ENCODE data around the gene INSM2. TPM values are rescaled to one million over a fixed set of nuclear protein-coding genes. Genes with fewer than 3 reads are reported as not detected.

The INSM2 gene
- total and polyA plus RNA-seq, 10 of the 15 experiments (the other 5 are each of a cell fraction or from before 2014, with no cell fraction given): 0.06 TPM; not detected in 9

DNA sequence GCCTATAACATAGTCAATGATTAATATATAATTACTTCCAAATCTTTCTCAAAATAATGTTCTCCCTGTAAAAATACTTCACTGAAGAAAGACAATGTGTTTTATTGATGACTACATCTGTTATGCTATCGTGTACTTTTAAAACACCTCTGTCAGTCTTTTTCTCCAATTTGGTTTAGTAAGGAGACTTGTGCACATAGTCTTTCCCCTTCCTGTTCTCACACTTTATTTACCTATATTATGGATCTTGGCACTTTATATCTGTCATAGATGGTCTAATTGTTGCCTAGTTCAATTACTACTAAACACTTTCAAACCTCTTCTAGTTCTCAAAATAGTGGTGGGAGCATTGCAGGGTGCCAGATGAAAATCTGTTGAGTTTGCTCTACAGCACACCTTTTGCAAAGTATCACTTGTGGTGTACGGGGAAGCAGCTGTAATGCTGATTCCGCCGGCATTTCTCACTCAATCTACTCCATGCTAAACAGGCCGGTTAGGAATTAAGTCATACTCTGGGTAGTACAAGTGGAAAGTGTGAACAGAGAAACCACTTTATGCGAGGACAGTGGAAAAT, 1.1 kb upstream of the INSM2 start:
- WGBS (ENCODE audit: insufficient coverage, insufficient replicate concordance, low lambda C conversion rate, missing lambda C conversion rate): 26% methylated on average over 6 of the region's 6 CpGs
- POLR2A ChIA-PET: interaction anchor here (0.6 kb wide), 1 partner anchor 8 kb away, joined by 8 read pairs; no protein-coding TSS in a partner anchor

More for the DNA sequence above, 1.1 kb upstream of the INSM2 start:
- Histone ChIP-seq H3K79me2 (ENCODE audit: control insufficient read depth, insufficient read depth, low read length) (no peaks in the 10 kb centered on the region), H3K27ac (ENCODE audit: control insufficient read depth, insufficient read depth) (no peak overlapping the region), H3K27me3 (replicated peaks in 1 of 2; ENCODE audit: control insufficient read depth in 2 of 2, insufficient read depth in 2 of 2, low read length in 1 of 2) (peaks cover 6 to 16% of the 10 kb centered on the region in 2 experiments), H4K20me1 (ENCODE audit: control insufficient read depth, insufficient read depth) (no peaks in the 10 kb centered on the region), H3K4me1 (ENCODE audit: control insufficient read depth, insufficient read depth, low read length) (peaks cover 8% of the 10 kb centered on the region), H3K4me2 (ENCODE audit: control insufficient read depth, insufficient read depth) (peak overlapping the region; percentile 98), H3K36me3 (ENCODE audit: control insufficient read depth in 2 of 2, insufficient read depth in 2 of 2, low read length in 1 of 2) (no peaks in the 10 kb centered on the region), H3K4me3 (peak overlapping the region; percentile 70; the same call in 1 of the 2 replicates), H3K9ac (ENCODE audit: control insufficient read depth, insufficient read depth, low read length) (no peak overlapping the region), H2AFZ (ENCODE audit: control insufficient read depth, low read depth, low read length) (no peak overlapping the region), H3K9me3 (replicated peaks; ENCODE audit: control insufficient read depth, insufficient read depth, low read length) (no peaks in the 10 kb centered on the region; the same call in 2 of the 3 replicates)
- DNase-seq (ENCODE audit: low read depth, low spot score): no peak
- TF ChIP-seq STAT1 (conservative IDR thresholded peaks at IDR 0.05): no peak
- no peak for TF ChIP-seq RB1 (IDR thresholded peaks at IDR 0.05; ENCODE audit: borderline replicate concordance)
- no peak for TF ChIP-seq TAF1 (IDR thresholded peaks at IDR 0.05; ENCODE audit: borderline replicate concordance, low read depth, low read length)
- TF ChIP-seq, protein P1, sequence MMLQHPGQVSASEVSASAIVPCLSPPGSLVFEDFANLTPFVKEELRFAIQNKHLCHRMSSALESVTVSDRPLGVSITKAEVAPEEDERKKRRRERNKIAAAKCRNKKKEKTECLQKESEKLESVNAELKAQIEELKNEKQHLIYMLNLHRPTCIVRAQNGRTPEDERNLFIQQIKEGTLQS (IDR thresholded peaks at IDR 0.05; ENCODE audit: borderline replicate concordance, extremely low read depth, low read depth, low read length): no peak
- no peak for TF ChIP-seq ZNF207 (IDR thresholded peaks at IDR 0.05; ENCODE audit: borderline replicate concordance)
- TF ChIP-seq SREBF1 (IDR thresholded peaks at IDR 0.05; ENCODE audit: low read length): no peak
- TF ChIP-seq CBFB (IDR thresholded peaks at IDR 0.05; ENCODE audit: low read depth): no peak
- no peak for TF ChIP-seq POLR2A (IDR thresholded peaks at IDR 0.05; ENCODE audit: low read depth, low read length)
- no peak for TF ChIP-seq ZNF217 (IDR thresholded peaks at IDR 0.05)
- TF ChIP-seq FOXK2 (IDR thresholded peaks at IDR 0.05): no peak
- TF ChIP-seq, protein P2, sequence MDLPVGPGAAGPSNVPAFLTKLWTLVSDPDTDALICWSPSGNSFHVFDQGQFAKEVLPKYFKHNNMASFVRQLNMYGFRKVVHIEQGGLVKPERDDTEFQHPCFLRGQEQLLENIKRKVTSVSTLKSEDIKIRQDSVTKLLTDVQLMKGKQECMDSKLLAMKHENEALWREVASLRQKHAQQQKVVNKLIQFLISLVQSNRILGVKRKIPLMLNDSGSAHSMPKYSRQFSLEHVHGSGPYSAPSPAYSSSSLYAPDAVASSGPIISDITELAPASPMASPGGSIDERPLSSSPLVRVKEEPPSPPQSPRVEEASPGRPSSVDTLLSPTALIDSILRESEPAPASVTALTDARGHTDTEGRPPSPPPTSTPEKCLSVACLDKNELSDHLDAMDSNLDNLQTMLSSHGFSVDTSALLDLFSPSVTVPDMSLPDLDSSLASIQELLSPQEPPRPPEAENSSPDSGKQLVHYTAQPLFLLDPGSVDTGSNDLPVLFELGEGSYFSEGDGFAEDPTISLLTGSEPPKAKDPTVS (IDR thresholded peaks at IDR 0.05; ENCODE audit: low read depth, low read length): no peak
- no peak for TF ChIP-seq POLR2AphosphoS5 (IDR thresholded peaks at IDR 0.05; ENCODE audit: low read length)
- TF ChIP-seq, protein P3, sequence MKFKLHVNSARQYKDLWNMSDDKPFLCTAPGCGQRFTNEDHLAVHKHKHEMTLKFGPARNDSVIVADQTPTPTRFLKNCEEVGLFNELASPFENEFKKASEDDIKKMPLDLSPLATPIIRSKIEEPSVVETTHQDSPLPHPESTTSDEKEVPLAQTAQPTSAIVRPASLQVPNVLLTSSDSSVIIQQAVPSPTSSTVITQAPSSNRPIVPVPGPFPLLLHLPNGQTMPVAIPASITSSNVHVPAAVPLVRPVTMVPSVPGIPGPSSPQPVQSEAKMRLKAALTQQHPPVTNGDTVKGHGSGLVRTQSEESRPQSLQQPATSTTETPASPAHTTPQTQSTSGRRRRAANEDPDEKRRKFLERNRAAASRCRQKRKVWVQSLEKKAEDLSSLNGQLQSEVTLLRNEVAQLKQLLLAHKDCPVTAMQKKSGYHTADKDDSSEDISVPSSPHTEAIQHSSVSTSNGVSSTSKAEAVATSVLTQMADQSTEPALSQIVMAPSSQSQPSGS (IDR thresholded peaks at IDR 0.05; ENCODE audit: low read length): no peak
- TF ChIP-seq TBL1XR1 (IDR thresholded peaks at IDR 0.05; ENCODE audit: low read depth, low read length): no peak
- TF ChIP-seq GABPA (IDR thresholded peaks at IDR 0.05; ENCODE audit: low read depth): no peak
- TF ChIP-seq, protein P4, sequence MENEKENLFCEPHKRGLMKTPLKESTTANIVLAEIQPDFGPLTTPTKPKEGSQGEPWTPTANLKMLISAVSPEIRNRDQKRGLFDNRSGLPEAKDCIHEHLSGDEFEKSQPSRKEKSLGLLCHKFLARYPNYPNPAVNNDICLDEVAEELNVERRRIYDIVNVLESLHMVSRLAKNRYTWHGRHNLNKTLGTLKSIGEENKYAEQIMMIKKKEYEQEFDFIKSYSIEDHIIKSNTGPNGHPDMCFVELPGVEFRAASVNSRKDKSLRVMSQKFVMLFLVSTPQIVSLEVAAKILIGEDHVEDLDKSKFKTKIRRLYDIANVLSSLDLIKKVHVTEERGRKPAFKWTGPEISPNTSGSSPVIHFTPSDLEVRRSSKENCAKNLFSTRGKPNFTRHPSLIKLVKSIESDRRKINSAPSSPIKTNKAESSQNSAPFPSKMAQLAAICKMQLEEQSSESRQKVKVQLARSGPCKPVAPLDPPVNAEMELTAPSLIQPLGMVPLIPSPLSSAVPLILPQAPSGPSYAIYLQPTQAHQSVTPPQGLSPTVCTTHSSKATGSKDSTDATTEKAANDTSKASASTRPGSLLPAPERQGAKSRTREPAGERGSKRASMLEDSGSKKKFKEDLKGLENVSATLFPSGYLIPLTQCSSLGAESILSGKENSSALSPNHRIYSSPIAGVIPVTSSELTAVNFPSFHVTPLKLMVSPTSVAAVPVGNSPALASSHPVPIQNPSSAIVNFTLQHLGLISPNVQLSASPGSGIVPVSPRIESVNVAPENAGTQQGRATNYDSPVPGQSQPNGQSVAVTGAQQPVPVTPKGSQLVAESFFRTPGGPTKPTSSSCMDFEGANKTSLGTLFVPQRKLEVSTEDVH (IDR thresholded peaks at IDR 0.05; ENCODE audit: low read depth, partially characterized antibody): no peak
- no peak for TF ChIP-seq ETV6 (conservative IDR thresholded peaks at IDR 0.05 in 1 of 2, IDR thresholded peaks at IDR 0.05 in 1 of 2; ENCODE audit: borderline replicate concordance in 1 of 2, low read depth in 1 of 2)
- ATAC-seq: peak; percentile 4
- no peak for FAIRE-seq
- CTCF ChIA-PET: no interaction called here
- SMC1A ChIA-PET (ENCODE audit: uncharacterized antibody, unreplicated experiment): no interaction called here
- no TSS peak for BruUV-seq (replicated peaks)
- intact Hi-C loops (cut with micrococcal nuclease; ENCODE audit: unreplicated experiment): loop anchor here (10.0 kb wide), 1 partner anchor 152 kb away; no protein-coding TSS in a partner anchor
- in situ Hi-C loops (cut with MboI): no loop called here
- RAD21 ChIA-PET (ENCODE audit: unreplicated experiment): no interaction called here

Data from GM12878 (cell line).